ENCODE data around the gene MRGPRE.

MRGPRE gene

DNA sequence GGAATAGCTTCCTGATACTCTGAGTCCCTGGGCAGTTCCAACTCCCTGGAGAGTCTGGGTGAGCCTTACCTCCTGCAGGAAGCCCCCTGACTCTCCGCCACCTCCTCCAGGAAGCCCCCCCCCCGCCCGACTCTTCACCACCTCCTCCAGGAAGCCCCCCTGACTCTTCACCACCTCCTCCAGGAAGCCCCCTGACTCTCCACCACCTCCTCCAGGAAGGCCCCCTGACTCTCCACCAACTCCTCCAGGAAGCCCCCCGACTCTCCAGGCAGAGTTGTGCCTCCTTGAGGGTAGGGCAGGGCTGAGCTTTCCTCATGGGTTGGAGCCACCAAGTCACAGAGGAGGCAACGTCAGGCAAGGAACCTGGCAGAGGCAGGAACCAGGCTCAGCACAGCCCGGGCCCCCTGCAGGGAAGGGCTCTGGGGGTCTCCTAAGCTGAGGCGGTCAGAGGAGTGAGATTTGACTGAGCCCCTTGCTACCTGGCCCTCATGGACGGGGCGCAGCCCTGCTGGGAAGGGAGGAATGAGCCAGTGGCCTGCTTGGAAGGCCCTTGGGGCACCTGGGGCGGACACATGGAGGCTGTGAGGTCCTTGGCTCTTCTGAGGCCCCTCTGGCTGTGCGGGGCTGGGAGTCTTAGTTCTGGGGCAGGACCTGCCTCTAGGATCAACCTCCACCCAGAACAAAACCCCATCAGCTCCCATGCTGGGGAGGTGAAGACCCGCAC lies 31.7 kb downstream of the MRGPRE start:
- DNase-seq (ENCODE audit: low read depth): no peak
- no peak overlapping the region for H3K4me3 ChIP-seq (ENCODE audit: low read length)

GRCh38 chr11:3199537-3200295 lies 32.5 kb downstream of the MRGPRE start:
- no peak overlapping the region for H3K4me3 ChIP-seq (ENCODE audit: low read length)
- DNase-seq (ENCODE audit: low read depth): no peak
- TF ChIP-seq, protein P1, sequence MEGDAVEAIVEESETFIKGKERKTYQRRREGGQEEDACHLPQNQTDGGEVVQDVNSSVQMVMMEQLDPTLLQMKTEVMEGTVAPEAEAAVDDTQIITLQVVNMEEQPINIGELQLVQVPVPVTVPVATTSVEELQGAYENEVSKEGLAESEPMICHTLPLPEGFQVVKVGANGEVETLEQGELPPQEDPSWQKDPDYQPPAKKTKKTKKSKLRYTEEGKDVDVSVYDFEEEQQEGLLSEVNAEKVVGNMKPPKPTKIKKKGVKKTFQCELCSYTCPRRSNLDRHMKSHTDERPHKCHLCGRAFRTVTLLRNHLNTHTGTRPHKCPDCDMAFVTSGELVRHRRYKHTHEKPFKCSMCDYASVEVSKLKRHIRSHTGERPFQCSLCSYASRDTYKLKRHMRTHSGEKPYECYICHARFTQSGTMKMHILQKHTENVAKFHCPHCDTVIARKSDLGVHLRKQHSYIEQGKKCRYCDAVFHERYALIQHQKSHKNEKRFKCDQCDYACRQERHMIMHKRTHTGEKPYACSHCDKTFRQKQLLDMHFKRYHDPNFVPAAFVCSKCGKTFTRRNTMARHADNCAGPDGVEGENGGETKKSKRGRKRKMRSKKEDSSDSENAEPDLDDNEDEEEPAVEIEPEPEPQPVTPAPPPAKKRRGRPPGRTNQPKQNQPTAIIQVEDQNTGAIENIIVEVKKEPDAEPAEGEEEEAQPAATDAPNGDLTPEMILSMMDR (conservative IDR thresholded peaks at IDR 0.05; ENCODE audit: low read depth, low read length): no peak

More for the DNA sequence above, 31.7 kb downstream of the MRGPRE start:
- TF ChIP-seq, protein P1 (conservative IDR thresholded peaks at IDR 0.05; ENCODE audit: low read depth, low read length): no peak

- no peak for DNase-seq (ENCODE audit: low read depth)
- TF ChIP-seq, protein P1 (conservative IDR thresholded peaks at IDR 0.05; ENCODE audit: low read depth, low read length): no peak
These were observed 33.4 kb downstream of the MRGPRE start for GRCh38 chr11:3198815-3199214.

GRCh38 chr11:3197878-3198528 lies 34.2 kb downstream of the MRGPRE start:
- DNase-seq (ENCODE audit: low read depth): no peak
- TF ChIP-seq, protein P1 (conservative IDR thresholded peaks at IDR 0.05; ENCODE audit: low read depth, low read length): no peak
- no peak overlapping the region for H3K4me3 ChIP-seq (ENCODE audit: low read length)

More at GRCh38 chr11:3198815-3199214, 33.4 kb downstream of the MRGPRE start:
- no peak overlapping the region for H3K4me3 ChIP-seq (ENCODE audit: low read length)

DNA sequence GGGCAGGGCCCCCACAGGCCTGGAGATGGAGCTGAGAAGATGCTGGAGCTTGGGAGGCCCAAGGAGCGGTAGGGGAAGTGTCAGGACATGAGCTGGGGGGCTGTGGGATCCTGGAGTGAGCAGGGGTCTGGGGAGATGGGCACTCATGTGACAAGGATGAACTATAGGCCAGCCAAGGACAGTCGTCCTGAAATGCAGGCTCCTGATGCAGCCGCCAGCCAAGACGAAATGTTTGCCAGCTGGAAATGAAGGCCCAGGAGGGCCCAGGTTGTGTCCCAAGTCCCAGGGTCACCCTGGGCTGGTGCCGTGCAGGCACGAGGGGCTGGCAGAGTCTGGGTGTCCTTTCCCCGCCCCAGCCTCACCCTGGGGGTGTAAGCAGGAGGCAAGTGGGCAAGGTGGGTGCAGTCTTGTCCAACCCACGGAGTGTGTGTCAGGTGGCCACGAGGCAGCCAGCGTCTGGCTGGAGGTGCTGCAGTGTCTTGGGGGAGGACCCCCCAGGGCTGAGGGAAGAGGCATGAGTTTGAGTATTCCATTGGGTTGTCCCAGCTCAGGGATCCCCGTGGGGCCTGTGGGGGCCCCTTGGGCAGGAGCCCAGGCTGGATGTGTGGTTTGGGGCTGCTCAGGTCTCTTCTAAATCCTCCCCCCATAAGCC lies 35.0 kb downstream of the MRGPRE start:
- TF ChIP-seq, protein P1 (conservative IDR thresholded peaks at IDR 0.05; ENCODE audit: low read depth, low read length): no peak
- DNase-seq (ENCODE audit: low read depth): no peak
- no peak overlapping the region for H3K4me3 ChIP-seq (ENCODE audit: low read length)

DNA sequence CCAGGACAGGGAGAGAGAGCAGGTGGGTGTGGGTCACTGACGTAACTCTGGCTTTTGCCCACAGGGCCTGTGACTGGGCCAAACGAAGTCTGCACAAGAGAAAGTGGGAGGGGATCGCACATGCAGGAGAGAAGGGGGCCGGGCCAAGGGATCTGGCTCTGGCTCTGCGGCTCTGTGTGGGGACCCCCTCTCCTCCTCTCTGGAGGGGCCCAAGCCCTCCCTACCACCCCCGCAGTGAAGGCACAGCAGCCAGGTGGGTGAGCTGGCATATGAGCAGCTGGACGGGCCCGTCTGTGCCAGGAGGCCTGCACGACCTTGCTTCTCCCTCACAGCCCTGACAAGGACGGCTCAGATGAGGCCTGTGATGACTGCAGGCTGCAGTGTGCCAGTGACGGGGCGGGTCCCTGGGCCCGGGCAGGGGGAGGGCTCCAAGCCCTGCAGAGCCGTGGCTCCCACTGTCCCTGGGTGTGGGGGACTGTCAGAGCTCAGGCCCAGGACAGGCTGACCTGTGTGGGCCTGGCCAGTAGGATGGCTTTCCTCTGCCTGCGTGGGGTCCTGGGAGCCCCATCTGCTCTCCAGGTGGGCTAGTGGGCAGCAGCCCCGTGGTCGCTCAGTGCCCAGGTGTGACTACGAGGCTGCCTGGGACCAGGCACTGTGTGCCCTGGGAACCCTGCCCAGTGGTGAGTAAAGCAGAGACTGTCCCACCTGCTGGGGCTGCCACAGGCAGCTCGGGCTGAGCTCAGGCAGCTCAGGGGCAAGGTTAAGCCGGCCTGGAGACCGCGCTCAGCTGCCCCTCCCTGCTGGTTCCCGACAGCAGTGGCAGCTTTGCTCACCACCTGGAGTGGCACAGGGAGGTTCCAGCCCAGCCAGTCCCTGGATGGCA lies 35.8 kb downstream of the MRGPRE start:
- no peak for DNase-seq (ENCODE audit: low read depth)
- TF ChIP-seq, protein P1 (conservative IDR thresholded peaks at IDR 0.05; ENCODE audit: low read depth, low read length): no peak
- no peak overlapping the region for H3K4me3 ChIP-seq (ENCODE audit: low read length)
